GM18870 (cell line): Measurements from ENCODE around the gene UTS2.

Experiments used
- ATAC-seq: cut with Tn5 transposase; IDR thresholded peaks from one replicate; pipeline ENCODE4 v1.9.1; 2021; ENCODE audit warnings: moderate library complexity; ENCODE audit not compliant: unreplicated experiment

UTS2 gene, protein sequence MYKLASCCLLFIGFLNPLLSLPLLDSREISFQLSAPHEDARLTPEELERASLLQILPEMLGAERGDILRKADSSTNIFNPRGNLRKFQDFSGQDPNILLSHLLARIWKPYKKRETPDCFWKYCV

DNA sequence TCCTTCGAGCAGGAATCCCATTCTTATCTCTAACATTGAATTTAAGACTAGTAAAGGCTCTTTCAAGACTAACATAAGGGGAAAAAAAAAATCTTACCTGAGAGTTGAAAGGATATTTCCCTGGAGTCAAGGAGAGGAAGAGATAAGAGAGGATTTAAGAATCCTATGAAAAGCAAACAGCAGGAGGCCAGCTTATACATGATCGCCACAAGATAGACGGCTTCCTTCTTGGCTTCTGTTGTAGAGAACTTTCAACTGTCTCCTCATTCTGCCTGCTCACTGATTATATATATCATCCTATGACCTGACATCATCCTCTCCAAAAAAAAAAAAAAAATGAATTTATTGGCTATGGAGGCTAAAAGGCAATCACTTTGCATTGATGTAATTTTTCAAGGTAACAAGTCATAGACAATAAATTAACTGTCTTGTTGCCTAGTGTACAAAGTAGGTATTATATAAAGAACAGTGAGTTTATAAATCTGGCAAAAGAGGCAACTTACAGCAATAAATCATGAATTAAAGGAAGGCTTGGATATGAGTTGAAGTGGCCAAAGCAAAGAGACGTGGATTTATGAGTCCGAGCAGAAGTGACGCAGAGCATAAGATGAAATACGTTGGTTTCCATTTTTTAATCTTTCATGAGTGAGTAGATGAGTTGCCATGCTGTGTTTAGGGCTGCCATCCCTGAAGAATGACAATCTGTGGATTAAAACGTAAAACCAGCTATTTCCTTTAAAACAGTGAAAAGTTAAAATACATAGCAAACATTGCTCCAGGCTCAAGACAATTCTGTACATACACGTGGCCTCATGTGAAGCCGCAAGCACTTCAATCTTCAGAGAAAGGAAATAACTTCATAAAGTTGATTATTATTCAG is at the start of gene UTS2:
TSS of gene UTS2 (minus strand) at position 262 of the 880 bp plus-strand sequence. CDS start at position 200, 62 bp downstream.
- ATAC-seq, result no peak

DNA sequence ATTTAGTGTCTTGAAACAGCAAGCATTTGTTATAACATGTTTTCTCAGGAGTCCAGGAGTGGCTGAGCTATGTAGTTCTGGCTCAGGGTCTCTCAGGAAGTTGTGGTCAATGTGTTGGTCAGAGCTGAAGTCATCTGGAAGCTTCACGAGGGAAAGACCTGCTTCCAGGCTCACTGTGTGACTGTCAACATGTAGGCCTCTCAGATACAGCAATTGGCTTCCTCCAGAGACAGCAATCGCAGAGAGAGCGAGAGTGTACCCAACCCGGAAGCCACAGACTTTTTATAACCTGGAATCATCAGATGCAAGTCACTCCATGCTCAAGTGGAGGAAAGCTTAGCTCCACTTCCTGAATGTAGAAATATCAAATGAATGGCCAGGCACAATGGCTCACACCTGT is 46.9 kb upstream of the UTS2 start:
- ATAC-seq, result no peak

DNA sequence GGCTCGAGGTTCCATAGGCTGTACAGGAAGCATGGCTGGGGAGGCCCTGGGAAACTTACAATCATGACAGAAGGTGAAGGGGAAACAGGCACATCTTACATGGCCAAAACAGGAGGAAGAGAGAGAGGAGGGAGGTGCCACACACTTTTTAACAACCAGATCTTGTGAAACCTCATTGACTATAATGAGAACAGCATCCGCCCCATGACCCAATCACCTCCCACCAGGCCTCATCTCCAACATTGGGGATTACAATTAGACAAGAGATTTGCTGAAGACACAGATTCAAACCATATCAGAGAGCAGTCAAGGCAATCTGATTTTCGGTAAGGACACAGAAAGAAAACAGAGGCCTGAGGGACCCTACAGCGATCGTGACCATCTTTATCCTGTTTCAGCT is 46.1 kb upstream of the UTS2 start:
- ATAC-seq, result no peak

DNA sequence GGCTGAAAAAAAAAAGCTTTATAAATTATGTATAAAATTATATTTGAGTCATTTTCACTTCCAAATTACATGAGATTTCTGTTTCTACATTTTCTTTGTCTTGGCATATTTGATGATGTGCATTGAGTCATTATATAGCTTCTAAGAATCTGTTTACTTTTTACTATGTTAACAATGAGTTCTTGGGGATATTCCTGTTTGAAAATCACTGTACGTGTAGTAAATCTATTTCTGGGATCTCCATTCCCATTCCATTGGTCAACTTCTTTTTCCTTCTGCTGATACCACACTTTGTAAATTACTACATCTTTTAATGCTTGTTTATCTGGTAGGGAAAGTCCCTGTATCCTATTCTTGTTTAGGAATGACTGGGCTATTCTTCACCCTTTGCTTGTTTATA is 44.1 kb upstream of the UTS2 start:
- no peak for ATAC-seq

DNA sequence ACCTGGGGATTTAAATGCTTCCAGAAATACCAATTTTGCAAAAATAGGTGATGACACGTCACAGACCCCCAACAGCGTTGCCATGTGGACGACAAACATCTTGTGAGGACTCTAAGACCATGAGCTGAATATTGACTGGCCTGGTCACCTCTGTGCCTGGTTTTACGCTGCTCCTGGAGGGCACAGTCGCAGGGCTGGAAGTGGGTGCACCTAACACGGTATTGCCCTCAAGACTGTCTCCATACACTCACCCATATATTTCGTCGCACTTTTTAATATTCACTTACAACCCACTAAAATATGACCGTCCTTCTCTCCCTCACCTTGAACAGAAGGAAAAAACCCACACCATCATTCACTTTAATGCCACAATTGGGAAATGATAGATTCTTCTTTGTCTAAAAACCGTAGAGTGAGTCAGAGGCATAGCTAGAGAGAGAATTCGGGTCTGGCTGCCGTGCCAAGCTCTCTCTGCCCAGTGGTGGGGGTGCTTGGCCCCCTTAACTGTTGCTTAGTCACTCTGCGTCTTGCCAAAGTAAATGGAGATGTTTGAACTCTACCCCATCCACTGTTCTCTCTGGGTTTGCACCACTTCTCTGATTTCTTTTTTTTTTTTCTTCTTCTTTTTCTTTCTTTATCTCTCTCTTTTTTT is 40.8 kb upstream of the UTS2 start:
- no peak for ATAC-seq

DNA sequence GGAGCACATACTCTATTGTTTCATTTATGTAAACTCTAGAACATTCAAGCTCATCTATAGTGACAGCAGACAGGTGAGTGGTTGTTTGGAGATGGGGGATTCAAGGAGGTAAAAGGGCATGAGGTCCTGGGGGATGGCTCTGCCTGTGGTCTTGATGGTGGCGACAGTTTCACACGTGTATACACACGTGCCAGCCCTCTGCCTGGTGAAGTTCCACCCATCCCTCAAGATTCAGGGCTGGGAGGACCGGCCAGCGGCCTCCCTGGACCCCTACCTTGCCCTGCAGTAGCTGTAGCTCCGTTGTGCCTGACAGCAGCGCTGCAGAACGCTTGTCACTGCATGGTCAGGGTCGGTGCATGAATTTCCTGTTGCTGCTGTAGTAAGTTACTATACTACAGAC is 38.9 kb upstream of the UTS2 start:
- no peak for ATAC-seq

DNA sequence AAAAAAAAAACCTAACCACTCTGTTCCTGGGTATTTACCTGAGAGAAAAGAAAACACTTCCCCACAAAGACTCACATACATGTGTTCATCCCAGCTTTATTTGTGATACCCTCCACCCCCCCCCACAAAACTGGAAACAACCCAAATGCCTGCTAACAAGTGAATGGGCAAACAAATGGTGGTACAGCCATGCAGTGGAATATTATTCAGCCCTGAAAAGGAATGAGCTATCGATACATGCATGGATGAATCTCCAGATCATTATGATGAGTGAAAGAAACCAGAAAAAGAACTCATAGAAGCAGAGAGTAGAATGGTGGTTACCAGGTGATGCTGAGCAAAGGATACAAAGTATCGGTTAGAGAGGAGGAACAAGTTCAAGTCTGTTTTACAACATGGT is 38.0 kb upstream of the UTS2 start:
- no peak for ATAC-seq

DNA sequence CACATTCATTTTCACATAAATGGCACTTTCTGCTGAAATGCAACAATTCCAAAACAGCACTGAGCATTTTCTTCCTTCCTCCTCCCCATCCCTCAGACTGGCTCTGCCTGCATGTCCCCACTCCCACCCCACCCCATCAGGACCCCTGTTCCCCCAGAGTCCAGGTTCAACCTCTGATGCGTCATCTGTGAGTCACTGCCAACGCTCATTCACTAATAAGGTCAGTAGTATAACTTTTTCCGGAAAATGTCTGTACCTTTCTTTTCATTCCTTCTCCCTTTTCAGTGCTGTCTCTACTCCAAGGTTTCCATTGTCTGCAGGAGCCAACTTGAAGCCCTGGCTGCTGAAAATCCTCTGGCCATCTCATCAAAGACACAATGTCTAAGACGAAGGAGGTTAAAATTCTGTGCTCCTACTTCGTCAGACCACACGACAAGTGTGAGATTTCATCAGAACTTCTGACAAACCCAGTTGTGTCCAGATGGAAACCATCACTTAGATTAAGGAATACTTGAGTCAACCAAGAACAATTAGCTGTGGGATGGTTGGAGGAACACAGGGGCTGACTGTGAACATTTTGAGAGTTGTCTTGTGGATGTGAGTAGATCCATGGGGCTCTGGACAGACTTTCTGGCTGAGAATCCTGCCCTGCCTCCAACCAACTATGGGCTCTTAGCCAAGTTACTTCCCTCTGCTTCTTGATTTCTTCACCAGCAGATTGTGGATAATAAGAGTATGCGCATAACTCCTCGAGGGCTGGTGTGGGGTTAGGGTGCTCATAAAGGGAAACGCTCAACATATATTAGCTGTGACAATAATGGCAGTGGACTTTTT is 35.6 kb upstream of the UTS2 start:
- ATAC-seq, result no peak

DNA sequence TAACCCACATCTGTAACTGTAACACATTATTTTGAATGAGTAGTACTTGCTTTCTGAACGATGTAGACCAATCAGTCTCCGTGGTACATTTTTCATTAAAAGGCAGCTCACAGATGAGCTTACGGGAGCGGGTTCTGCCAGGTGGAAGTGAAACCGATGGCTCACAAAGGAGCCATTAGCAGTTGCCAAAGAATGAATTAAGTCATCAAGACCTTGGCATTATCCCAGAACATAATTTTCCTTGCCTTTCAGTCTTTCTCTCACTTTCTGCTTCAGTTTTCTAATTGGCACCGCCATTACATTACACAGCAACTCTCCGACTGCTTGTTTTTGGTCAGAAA is 33.5 kb upstream of the UTS2 start:
- ATAC-seq, result no peak

DNA sequence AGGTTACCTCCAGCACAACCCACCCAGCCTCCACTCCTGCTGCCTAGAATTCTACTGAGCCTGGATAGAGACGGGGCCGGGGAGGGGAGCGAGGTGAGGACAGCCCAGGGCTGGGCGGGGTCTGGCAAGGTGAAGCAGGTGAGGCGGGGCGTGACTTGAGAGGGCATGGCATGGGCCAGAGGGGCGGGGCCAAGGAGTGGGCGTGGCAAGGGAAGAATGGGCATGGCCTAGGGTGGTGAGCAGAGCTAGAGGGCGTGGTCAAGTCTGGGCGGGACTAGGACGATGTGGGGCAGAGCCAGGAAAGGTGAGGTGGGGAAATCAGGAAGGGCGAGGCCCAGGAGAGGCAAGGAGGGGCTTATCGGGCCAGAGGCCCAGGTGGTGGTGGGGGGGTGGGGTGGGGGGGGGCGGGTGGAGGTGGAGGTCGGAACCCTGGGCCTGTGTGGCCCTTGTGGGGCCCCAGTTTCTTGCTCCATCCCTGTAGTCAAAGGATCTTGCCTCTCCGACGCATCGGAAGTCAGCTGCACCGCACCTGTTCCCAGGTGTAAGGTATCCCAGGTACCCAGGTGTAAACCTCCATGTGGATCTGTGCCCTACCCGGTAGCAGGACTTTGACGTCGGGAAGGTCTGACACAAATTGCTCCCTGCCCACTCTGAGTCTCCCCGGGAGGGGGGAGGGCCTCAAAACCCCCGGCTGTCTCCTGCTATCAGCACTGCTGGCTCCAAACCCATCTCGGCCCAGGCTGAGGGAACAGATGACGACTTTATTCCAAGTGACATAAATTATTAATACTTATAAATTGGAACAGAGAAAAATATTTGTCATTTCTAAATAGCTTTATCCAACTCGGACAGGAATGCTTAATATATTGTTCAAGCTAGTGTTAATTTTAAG is 32.9 kb upstream of the UTS2 start:
- ATAC-seq, result no peak

DNA sequence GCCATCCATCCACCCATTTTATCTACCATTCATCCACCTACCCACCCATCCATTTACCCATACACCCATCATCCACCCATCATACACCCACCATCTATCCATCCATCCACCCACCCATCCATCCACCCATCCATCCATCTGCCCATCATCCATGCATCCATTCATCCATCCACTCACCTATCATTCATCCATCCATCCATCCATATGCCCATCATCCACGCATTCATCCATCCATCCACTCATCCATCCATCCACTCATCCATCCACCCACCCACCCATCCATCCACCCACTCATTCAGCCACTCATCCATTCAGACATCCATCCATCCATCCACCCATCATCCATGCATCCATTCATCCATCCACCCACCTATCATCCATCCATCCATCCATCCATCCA is 31.9 kb upstream of the UTS2 start:
- ATAC-seq, result no peak

DNA sequence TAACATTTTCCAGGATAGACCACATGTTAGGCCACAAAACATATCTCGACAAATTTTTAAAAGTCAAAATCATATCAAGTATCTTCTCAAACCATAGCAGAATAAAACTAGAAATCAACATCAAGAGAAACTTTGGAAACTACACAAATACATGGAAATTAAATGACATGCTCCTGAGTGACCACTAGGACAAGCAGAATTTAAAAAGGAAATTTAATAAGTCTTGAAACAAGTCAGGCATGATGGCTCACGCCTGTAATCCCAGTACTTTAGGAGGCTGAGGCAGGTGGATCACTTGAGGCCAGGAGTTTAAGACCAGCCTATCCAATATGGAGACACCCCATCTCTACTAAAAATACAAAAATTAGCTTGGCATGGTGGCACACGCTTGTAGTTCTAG is 26.4 kb upstream of the UTS2 start:
- ATAC-seq, result no peak

DNA sequence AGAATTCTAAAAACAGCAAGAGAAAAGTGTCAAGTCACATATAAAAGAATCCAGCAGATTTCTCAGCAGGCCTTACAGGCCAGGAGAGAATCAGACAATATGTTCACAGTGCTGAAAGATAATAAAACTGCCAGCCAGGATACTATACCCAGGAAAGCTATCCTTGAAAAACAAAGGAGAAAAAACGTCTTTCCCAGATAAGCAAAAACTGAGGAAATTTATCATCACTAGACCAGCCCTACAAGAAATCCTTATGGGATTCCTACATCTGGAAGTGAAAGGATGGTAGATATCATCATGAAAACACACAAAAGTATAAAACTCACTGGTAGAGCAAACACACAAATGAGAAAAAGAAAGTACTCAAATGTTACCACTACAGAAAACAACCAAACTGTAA is 25.2 kb upstream of the UTS2 start:
- ATAC-seq, result no peak

DNA sequence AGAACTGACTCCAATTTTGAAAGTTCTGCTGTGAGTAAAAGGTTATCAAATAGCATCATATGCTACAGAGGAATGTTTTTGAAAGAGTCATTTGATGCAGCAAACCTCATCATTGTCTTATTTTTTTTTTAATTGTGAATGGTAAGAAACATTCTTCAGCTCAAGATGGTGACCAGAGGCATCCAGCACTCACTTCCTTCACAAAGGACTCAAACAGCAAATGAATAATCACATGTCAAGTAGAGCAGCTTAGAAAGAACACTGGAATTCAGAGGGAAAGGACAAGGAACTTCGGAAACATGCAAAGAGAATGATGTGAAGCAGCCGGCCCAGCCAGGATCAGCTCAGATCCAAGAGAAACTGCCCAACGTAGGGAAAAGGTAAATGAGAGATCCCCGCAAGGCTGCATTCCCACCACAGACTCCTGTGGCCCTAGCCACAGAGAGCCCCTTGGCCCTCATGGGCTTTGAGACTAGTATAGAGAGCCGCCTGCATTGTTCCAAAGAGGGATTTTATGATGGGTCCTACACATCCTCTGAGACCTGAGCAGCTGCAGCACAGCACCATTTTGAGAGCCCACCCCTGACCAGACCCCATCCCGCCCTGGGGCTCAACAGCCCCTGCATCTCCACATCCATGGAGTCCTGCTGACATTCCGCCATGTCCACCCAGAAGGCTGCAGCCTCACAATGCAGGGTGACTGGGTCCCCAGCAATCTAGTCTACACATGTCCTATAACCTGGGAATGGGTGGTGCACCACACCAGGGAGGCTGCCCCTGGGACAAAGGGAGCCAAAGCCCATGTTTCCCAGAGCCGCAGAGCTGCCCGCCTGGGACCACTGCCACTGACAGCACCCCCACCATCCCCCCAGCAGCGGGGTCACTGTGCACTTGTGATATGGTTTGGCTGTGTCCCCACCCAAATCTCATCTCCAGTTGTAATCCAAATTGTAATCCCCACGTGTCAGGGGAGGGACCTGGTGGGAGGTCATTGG is 21.2 kb upstream of the UTS2 start:
- no peak for ATAC-seq

DNA sequence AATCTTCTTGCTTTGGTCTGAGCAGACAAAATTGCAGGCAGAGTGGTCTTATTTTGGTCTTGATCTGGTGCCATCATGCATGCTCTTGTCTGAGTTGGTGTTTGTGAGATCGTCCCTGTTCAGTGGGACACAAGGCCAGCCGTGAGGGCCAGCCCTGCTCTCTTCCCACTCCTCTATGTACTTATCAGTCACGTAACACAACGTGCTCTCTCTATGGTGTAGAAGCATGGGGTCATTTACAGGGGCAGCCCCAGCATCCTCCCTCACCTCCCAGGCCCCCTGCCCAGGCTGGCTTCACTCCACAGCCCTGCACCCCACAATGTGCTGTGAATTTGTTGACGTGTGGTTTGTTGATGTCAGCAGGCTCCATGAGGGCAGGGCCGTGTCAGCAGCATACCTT is 18.3 kb upstream of the UTS2 start:
- no peak for ATAC-seq

DNA sequence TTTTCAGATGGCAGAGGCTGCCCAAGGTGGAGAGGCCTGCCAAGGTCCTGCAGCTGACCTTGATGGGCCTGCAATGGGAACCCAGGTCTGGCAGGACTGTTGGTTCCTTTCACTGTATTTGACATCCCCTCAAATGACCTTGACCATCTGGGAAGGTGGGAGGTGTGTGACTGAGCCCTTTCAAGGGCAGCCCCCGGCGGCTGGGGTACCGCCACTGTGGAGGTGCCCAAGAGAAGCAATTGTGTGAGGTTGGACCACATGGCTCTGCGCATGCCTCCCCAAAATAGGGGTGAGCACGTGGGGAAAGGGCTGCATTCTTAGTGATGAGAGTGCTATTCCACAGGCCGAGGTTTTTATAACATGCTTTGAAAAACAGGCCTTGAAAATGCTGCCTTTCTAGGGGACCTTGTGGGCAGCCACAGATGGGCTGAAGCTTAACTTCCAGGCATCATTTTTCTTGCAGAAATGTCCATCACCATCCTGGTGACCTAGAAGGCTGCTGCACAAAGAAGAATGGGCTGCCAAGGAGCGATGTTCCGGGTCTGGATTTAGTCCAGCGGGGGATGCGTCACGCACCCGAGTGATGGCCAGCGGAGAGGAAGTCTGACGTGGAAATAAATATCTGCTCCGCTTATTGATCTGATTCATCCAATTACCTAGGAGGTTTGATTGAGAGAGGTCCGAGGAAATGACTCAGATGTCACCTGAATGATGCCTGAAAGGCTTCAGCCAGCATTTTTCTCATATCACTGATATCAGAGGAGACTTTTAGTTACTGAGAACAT is 16.5 kb upstream of the UTS2 start:
- ATAC-seq, result no peak

DNA sequence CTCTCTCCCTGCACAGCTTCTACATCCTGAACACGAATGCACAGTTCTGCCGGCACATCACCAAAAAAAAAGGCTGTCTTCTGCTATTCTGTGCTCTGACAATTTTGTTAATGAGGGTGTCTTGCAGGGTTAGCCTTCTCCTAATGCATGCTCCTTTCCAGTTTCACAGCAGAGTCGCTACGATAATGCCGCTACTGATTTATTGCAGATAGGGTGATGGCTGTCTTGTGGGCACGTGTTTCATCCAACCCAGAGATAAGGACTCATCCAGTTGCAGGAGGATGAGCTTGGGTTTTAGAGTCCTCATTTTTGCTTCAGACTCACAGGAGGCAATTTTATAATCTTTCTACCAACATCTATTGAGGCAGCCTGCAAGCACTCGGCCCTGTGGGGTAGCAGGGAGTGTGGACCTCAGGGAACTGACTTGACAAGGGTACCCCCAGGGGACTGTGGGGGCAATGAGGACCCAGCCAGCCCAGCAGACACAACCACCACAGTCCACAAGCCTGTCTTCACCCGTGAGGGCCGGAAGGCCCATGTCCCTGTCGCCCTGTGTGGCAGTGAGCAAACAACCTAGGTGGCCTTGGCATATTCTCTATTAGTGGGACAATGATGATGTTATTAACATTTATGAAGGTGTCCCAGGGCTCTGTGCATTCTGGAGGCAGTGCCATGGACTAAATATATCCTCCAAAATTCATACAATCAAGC is 15.4 kb upstream of the UTS2 start:
- ATAC-seq, result no peak

DNA sequence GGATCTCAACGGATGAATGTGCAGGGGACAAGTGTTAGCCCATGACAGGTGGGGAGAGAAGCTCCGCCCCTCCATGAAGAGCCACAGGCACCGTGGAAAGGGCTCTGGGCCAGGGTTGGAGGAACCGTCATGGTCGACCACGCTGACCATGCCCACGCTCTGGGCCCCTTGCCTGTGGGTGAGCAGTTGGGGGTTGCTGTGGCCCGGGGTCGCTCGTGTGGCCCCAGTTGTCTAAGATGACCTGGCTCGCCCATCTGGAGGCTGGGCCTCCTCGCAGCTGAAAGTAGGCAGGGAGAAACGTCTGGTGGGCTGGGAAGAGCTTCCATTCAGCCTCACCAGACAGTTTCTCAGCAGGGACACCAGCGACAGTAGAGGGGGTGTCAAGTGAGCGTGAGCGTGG is 13.1 kb upstream of the UTS2 start:
- no peak for ATAC-seq
